Choroid plexus epithelial cell (primary cell): Measurements from ENCODE around the gene PVALEF.
A peak's percentile ranks its signal among the peaks of the same experiment; 100 is the strongest.

Experiments used
- DNase-seq: peaks from one replicate; pipeline ENCODE4 v3.0.0-alpha.2; 2010; ENCODE audit warnings: low read depth
- H3K4me3 ChIP-seq: 2 replicates; pipeline ENCODE4 v1.5.1; 2011; ENCODE audit warnings: low read depth, mild to moderate bottlenecking, control low read depth, low read length, moderate library complexity
- CTCF ChIP-seq: conservative IDR thresholded peaks from 2 replicates; pipeline ENCODE4 v1.5.1; 2011; ENCODE audit warnings: low read depth, mild to moderate bottlenecking, control low read depth, inconsistent platforms, low read length, moderate library complexity

Gene PVALEF

GRCh38 chr17:81119223-81120148, 45.8 kb upstream of the PVALEF start:
- TF ChIP-seq CTCF: no peak
- peak overlapping the region; percentile 52 for H3K4me3 ChIP-seq
- DNase-seq: peak; percentile 92

- DNase-seq: no peak
- H3K4me3 ChIP-seq: no peak overlapping the region
- no peak for TF ChIP-seq CTCF
These were observed 45.2 kb upstream of the PVALEF start for GRCh38 chr17:81120149-81120484.

GRCh38 chr17:81120695-81121621, 44.3 kb upstream of the PVALEF start:
- H3K4me3 ChIP-seq: no peak overlapping the region
- DNase-seq: no peak
- no peak for TF ChIP-seq CTCF

- no peak for TF ChIP-seq CTCF
- no peak for DNase-seq
- no peak overlapping the region for H3K4me3 ChIP-seq
These were observed 43.2 kb upstream of the PVALEF start for GRCh38 chr17:81121841-81122733.

- DNase-seq: no peak
- TF ChIP-seq CTCF: no peak
- no peak overlapping the region for H3K4me3 ChIP-seq
These were observed 42.0 kb upstream of the PVALEF start for GRCh38 chr17:81123052-81124048.
